Left renal pelvis (tissue), 4 donors: Measurements from ENCODE around the gene PLA2G5. TPM values are rescaled to one million over a fixed set of nuclear protein-coding genes. Genes with fewer than 3 reads are reported as not detected.
"Not testable (repeated sequence)": the region's sequence is repeated elsewhere in the genome, so short reads cannot be mapped to it uniquely, and the experiment has no call there.

Source experiments
- DNase-seq, 4 donors: peaks; one replicate each; pipeline ENCODE4 v3.0.0-alpha.2; 2013; ENCODE audit warnings: low read depth in 4 of 4, low spot score in 3 of 4
- polyA plus RNA-seq, 4 donors: library from polyadenylated mRNA; unstranded; fragments of 120-200 nt; gene quantifications; one replicate each; pipeline ENCODE4 v1.2.1, GENCODE V29; 2013; ENCODE audit not compliant: insufficient read length in 4 of 4

Gene PLA2G5
- polyA plus RNA-seq, 4 donors = not detected

DNA sequence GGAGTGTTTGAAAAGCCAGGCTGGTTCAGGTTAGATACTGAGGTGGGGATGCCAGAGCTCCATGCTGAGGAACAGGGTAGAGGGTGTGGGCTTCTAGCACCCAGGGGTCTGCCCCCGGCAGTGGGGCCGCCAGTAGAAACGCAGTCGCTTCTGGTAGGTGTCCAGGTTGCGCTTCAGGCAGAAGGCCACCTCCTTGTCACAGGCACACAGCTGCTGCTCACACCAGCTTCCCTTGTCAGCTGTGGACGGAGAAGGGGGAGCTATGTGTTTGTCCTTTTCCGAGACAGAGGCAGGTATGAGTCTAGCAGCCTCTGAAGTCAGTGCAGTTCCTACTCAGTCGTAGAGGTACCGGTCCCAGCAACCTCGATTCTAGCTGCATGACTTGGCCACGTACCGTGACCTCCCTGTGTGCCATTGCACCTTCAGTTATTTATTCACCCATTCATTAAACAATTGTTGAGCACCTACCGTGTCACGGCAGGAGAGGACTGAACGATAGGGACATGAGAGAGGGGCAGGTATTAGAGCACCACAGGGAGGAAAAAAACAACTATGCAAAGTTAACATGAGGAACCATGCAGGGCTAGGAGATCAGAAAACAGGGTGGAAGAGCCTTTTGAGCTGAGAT, 44.1 kb downstream of the PLA2G5 start:
- no peak for DNase-seq

DNA sequence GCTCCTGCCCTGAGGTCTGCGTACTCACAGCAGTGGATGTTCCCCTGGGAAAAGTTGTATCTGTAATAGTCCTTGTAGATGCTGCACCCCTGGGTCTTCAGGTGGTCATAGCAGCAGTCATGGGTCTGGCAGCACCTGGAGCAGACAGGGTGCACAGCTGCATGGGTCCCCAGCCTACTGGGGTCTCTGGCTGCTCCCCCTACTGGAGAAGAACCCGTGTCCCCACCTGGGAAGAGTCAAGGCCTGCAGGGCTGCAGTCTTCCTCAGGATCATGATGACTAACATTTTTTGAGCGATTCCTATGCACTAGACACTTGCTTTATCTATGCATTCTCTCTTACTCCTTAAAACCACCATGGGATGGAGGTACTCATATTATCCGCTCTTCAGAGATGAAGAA, 45.5 kb downstream of the PLA2G5 start:
- DNase-seq = no peak

DNA sequence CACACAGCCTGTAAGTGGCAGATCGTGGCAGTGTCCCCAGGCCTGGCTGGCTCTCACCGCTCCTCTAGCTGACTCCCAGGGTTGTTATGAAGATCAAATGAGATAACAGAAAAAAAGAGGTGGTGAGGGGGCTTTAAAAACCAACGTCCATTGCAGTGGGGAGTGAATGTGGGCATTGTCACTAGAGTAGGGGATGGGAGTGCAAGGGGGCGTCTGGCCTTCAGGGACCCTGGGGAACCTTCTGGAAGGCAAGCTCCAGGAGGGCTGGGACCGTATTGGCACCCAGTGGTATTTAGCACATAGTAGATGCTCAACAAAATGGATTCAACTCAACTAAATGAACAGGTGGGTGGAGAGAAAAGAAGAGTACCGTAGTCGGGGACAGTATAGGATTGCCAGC, 45.9 kb downstream of the PLA2G5 start:
- no peak for DNase-seq

DNA sequence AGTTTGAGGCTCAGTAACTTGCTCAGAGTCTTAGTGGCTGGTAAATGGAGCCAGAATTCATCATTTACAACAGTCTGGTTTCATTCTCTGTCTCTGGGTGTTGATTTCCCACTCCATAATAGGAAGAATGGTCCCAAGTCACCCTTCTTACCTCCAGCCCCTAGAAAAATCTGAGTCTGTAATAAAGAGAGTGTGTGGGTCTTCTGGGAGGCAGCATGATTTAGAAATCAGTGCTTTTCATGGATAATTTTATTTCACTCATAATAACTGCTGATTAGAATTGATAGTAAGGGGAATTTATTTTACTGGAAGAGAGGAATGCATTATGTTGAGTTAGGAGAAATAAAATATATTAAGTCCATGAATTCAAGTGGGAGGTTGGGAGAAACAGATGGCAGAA, 47.2 kb downstream of the PLA2G5 start:
- DNase-seq = no peak

DNA sequence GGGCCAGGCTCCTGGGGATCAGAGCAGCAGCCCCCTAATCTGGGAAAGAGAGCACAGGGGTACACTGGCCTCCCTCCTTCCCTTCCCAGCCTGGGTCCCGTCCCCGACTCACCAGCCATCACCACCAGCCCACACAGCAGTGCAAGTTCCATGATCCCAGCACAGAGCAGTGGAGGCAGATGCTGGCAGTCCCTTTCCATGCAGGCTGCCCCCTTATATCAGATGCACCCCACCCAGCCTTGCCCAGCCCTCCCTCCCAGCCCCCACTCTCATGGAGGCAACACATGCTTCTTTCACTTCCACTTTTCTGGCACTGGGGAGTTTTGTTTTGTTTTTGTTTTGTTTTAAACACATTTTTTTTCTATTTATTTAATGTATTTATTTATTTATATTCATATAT, 49.4 kb downstream of the PLA2G5 start, which contains the start of gene PLA2G2D:
Gene PLA2G2D, minus strand, starts transcription at position 190 of the 400 bp plus-strand sequence. Its CDS starts 38 bp downstream, at position 152.
- no peak for DNase-seq

DNA sequence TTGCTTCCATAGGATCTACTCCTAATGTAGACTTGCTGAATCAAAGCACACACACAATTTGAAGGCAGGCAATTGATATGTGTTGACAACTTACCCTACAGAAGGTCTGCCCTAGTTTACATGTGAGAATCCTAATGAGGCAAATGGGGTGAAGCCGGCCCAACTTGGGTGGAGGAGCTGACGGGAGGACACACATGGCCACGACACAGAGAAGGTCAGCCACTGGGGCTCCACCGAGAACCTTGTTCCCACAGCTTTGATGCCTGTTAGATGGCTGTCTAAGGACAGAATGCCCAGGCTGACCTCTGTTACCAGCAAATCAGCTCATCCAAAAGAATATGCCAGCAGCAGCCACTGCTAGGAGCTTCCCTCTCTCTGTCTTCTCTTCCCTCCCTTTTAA, 50.8 kb downstream of the PLA2G5 start:
- DNase-seq = no peak

DNA sequence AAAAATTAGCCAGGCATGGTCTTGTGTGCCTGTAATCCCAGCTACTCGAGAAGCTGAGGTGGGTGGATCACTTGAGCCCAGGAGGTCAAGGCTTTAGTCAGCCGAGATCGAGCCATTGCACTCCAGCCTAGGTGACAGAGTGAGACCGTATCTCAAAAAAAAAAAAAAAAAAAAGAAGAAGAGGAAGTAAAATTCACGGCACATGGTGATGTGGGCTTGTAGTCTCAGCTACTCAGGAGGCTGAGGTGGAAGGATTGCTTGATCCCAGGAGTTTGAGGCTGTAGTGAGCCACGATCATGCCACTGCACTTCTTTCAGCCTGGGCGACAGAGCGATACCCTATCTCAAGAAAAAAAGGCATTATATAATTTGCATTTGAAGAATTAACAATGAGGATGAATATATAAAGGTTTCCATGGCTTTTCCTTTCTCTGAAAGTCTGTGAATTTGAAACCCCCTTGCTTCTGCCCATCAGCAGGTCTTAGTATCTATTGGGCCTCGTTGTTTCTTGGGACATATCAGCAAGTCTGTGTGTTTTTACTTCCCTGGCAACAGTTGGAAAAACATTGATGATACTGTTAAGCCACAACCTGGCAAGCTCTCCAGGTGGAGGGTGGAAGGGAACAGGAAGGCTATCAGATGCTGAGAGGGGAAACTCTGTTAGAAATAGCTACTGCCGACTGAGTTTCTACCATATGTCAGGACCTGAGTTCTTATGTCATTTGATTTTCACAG, 53.9 kb downstream of the PLA2G5 start:
- no peak for DNase-seq

DNA sequence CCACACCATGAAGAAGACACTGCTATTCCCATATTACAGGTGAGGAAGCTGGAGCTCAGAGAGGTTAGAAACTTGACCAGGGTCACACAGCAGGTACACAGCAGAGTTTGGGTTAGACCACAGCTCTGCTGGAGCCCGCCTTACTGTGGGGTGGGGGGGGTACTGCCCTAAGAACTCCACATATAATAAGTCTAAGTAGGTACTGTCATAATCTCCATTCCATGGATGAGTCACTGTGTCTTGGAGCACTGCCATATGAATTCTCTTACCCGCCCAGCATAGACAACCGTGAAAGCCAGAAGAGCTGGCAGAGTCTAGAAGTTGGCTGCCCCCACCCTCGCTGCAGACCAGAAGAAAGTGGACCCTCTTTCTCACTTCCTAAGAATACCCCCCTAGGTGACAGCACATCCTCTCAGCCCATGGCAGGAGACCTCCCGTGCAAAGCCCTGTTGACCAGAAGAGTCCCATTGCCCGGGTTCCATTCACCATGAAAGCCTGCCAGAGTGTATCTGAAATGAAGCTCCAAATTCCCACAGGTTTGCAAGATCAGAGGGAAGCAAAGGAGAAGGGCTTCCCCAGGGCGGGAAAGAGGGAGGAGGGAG, 54.6 kb downstream of the PLA2G5 start:
- DNase-seq = no peak

DNA sequence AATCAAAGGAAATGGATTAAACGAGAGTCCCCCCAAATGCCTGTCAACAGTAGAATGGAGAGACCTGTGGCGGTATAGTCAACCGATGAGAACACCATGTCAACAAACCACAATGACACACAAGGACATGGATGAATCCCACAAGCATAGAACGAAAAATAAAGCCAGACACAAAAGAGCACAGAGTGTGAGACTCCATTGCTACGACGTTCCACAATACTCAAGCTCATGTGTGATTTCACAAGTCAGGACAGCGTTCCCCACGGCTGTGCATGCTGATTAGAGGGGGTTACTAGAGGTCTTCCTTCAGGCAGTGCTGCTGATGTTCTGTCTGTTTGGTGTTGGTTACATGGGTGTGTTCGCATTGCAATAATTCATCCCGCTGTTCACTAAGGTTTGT, 55.1 kb downstream of the PLA2G5 start:
- DNase-seq = no peak

DNA sequence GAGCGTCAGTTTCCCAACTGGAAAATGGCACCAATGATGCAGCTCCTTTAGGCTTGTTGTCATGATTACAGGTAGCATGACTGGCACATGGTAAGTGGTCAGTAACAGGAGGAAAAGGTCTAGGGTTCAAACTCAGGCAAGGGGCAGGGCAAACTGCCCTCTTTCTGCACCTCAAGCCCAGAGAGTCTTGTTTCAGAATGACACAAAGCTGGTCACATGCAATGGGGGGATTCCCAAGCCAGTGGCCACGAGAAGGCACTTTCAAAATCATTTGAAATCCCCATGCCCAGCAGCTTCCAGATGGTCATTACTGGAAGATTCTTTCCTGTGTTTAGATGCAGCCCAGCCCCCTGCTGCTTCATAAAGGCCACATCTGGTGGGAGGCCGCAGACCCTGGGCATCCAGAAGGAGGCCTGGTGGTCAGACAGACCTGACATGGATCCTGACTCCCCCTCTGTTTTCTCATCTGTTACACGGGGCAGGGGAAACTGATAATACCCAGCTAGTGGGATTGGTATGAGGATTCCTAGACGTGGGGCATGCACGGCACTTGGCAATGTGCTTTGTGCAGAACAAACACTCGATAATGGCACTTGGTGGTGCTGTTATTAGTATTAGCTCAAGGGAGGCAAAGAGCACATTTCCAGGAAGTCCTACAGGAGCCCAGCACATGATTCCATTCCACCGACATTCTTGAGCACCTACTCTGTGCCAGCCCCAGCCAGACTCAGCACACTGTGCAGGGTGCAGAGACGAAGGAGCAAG, 56.2 kb downstream of the PLA2G5 start:
- DNase-seq = no peak

DNA sequence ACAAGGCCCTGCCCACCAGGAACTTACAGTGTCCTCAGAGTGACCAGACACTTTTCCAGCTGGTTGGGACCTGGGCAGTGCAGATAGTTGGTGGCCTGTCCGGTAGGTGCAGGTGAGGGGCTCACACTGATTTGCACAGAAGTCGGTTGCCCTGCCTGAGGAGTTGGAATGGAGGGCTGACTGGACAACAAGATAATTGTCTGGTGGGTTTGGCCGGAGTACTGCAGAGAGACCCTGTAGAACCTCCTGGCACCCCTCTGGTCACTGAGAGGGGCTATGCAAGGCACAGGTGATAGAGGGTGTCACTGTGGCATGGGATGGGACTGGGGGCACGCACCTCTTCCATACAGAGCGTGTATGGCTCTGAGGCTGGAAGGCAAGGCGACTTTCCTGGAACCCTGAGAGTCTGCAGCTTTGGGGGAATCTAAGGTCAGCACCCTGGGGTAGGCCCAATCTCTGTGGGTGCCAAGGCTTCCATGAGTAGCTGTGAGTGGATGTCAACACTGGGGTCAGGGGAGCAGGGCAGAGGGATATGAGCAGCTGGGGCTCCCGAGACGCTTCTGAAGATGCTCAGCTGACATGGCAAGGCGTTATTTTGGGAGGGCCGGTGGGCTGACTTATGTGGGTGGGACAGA, 56.9 kb downstream of the PLA2G5 start:
- DNase-seq = no peak

DNA sequence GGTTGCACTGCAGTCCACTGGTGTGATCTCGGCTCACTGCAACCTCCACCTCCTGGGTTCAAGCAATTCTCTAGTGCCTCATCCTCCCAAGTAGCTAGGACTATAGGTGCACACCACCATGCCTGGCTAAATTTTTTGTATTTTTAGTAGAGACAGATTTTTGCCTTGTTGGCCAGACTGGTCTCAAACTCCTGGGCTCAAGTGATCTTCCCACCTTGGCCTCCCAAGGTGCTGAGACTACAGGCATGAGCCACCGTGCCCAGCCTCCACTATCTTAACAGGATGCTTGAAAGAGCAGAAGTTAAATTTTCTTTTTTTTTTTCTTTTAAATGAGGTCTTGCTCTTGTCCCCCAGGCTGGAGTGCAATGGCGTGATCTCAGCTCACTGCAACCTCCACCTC, 60.5 kb downstream of the PLA2G5 start:
- not testable (repeated sequence) for DNase-seq

DNA sequence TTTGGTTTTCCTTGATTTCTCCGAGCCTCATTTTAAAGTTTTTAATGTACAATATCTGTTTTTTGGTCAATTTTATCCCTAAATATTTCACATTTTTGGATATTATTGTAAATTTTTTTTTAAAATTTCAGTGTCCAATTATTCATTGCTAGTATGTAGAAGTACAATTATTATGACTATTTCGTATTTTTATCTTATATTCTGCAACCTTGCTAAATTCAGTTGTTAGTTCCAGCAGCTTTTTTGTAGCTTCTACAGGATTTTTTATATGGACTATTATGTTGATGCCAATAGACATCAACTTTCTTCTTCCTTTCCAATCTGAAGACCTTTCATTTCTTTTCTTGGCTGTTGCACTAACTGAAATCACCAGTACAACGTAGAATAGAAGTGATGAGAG, 65.0 kb downstream of the PLA2G5 start:
- no peak for DNase-seq

DNA sequence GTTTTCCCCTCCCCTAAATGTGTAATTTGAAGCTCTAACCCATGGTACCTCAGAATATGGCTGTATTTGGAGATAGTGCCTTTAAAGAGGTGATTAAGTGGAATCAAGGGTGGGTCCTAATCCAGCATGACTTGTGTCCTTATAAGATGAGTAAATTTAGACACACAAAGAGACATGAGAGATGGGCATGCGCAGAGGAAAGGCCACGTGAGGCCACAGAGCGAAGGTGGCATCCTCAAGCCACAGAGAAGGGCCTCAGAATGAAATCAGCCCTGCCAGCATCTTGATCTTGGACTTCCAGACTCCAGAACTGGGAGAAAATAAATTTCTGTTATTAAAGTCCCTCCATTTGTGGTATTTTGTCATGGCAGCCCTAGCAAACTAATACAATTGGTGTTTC, 66.3 kb downstream of the PLA2G5 start:
- no peak for DNase-seq

DNA sequence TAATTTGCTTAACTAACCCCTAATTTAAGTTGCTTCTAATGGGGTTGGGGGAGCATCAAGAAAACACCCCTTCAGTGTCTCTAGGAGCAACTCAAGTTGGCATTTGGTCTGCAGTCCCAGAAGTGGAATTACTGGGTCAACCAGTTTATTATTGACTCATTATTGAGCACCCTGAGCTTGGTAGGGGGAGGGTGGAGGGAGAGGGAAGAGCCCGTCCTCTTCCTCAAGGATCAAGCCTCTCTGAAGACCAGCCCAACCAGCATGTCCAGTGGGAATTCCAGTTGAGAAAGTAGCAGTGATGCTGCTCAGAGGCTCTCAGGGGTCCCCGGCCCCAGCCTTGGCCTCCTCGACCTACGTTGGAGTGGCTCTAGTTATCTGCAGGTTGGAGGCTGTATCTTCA, 67.1 kb downstream of the PLA2G5 start:
- no peak for DNase-seq

DNA sequence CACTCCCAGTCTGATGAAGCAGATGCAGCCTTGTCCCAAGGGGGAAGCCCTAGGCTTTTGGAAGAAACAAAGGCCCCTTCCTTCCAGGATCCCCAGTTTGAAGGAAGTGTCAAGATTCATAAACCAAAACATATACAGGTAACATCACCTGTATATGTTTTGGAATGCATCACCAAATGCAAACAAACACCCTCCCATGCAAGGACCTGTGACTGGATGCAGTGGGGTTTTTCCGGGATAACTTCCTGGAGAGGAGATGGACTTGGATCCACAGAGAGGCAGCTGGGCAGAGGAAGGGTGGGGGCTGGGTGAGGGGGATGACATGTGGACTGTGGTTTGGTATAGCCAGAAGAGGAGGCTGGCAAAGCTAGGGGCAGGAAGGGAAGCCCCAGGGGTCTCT, 67.6 kb downstream of the PLA2G5 start:
- DNase-seq = no peak

DNA sequence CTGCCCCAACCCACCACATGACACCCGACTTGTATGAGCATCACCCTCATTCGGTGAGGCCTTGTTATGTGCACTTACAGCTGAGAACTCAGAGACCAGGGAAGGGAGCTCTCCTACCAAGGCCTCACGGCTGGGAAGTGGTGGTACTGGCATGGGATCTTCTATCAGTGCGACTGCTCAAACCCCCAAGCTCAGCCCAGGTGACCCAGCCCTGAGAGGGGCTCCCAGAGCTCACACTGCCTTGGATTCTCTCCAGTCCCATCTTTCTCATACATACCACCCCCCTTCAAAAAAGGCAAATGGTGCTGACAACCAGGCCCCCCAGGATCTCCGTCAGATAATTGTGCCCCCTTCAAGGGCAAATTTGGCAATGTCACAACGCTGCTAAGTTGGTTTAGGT, 68.4 kb downstream of the PLA2G5 start:
- no peak for DNase-seq

DNA sequence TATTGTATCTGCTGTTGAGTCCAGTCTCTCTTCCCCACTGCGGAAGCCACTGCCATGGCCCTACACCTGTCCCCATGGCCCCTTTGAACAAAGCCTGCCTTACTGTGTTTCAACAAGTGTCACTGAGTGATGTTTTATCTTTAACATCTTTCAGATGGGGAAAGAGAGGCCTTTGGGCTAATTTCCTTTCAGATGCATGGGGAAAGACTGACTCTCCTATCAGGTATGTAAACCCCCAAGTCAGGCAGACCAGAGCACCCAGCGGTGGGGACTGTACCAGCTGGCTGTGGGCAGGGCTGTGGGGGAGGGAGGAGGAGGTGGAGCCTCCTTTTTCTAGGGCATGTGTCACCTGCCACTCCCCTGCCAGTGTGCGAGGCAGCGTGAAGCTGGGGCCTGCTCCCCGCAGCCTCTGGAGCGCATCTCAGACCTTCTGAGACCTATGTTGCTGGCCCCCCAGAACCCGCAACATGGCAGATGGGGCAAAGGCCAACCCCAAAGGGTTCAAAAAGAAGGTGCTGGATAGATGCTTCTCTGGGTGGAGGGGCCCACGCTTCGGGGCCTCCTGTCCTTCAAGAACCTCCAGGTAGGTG, 69.1 kb downstream of the PLA2G5 start, which contains the start of gene PLA2G2F:
Gene PLA2G2F, plus strand, starts transcription at position 363 of the 590 bp plus-strand sequence. Its CDS starts 105 bp downstream, at position 468.
- no peak for DNase-seq

DNA sequence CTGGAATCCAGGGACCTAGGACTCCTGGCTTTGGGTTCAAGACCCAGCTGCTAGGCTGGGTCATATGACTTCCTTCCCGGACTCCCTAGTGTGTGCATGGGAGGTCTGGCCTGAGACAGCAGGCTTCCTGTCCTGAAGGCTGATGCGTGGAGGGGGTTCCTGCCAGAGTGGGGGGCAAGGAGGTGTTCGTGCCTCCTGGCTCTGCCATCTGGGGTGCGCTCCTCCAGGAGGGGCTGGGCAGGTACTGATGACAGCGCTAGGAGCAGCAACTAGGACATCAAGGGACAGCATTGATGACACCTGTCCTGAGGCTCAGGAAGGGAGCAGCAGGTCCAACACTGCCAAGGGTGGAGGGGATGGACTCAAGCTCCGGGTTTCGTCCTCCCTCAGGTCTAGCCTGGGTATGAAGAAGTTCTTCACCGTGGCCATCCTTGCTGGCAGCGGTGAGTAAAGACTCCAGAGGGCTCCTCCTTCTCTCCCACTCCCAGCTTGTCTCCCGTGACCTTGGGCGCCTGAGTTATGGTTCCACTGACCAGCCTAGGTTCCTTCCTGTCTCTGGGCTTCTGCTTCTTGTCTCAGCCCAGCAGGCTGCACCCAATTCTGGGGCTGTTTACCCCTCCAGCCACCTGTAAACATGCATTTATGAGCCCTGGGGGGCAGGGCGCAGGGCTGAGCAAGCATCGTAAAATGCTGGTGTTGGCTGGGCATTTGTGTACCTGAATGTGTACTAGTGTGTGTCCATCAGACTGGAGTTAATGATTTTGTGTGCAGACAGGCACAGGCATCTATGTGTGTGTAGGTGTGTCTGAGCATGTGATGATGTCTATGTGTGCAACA, 70.0 kb downstream of the PLA2G5 start:
- DNase-seq = no peak
